NB4 (cell line): ENCODE data around the gene ADGRG6.

Experiments
- CTCF ChIP-seq: IDR thresholded peaks from one replicate; pipeline ENCODE4 v1.5.1; 2012; ENCODE audit warnings: low read depth, low read length
- MAX ChIP-seq: IDR thresholded peaks from 2 replicates; pipeline ENCODE4 v1.6.1; 2011; ENCODE audit warnings: low read depth, low read length
- POLR2A ChIP-seq: IDR thresholded peaks from 2 replicates; pipeline ENCODE4 v1.6.1; 2011; ENCODE audit warnings: mild to moderate bottlenecking; ENCODE audit not compliant: insufficient read length; ENCODE audit errors: extremely low read depth

- TF ChIP-seq CTCF = no peak
- TF ChIP-seq POLR2A = no peak
- TF ChIP-seq MAX = no peak
Observed at GRCh38 chr6:142399739-142400138, 97.9 kb downstream of the ADGRG6 start.
